ENCODE results near the gene COQ8A.

Gene COQ8A

GRCh38 chr1:227032396-227032795 lies 92.3 kb downstream of the COQ8A start:
- H3K36me3 ChIP-seq (ENCODE audit: insufficient read depth, low read length) = peaks cover 20% of the 10 kb centered on the region
- H3K27ac ChIP-seq (ENCODE audit: low read depth, low read length) = no peak overlapping the region
- no peaks in the 10 kb centered on the region for H3K4me1 ChIP-seq (ENCODE audit: control insufficient read depth, insufficient read depth, low read length, unreplicated experiment)
- H3K4me3 ChIP-seq (ENCODE audit: low read depth, low read length) = no peak overlapping the region
- no peaks in the 10 kb centered on the region for H3K79me2 ChIP-seq (ENCODE audit: control insufficient read depth, insufficient read depth, low read length, unreplicated experiment)
- no peak overlapping the region for H2AFZ ChIP-seq (ENCODE audit: low read length, unreplicated experiment)
- H3K27me3 ChIP-seq (ENCODE audit: insufficient read depth, low read length) = no peaks in the 10 kb centered on the region

DNA sequence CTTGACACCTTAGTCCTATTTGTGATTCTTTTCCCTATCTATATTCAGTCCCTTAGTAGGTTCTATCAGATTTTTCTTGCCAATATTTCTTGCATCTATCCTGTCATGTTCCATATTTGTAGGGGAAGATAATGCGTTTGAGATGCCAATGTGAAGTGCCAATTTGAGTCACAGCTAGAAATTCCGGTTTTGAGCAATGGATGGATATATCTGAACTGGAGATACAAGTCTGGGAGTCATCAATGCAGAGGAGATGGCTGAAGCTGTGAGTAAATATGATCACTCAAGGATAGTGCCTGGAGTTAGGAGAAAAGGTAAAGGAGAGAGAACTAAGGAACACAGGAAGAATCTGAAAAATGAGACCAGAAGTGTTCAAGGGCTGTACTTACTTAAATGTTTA lies 93.8 kb downstream of the COQ8A start:
- H2AFZ ChIP-seq (ENCODE audit: low read length, unreplicated experiment) = no peak overlapping the region
- H3K27ac ChIP-seq (ENCODE audit: low read depth, low read length) = no peak overlapping the region
- peaks cover 19% of the 10 kb centered on the region for H3K36me3 ChIP-seq (ENCODE audit: insufficient read depth, low read length)
- H3K4me1 ChIP-seq (ENCODE audit: control insufficient read depth, insufficient read depth, low read length, unreplicated experiment) = no peaks in the 10 kb centered on the region
- no peaks in the 10 kb centered on the region for H3K79me2 ChIP-seq (ENCODE audit: control insufficient read depth, insufficient read depth, low read length, unreplicated experiment)
- H3K27me3 ChIP-seq (ENCODE audit: insufficient read depth, low read length) = no peaks in the 10 kb centered on the region
- H3K4me3 ChIP-seq (ENCODE audit: low read depth, low read length) = no peak overlapping the region

DNA sequence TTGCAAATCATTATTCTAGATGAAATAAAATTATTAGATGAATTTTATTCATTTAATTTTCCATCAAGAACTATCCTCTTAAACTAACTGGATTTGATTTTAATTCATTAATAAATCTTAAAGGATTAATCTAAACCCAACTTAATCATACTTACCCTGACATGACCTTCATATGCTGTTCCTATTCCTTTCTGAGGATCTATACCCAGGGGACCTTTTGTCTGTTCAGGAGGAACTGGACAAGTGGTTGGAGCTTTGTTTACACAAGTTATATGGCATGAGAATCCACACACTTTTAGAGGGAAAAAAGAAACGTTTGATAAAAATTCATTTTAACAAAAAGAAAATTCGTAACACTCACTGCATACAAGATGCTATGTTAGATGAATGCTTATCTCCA lies 95.2 kb downstream of the COQ8A start:
- no peaks in the 10 kb centered on the region for H3K27me3 ChIP-seq (ENCODE audit: insufficient read depth, low read length)
- H3K4me1 ChIP-seq (ENCODE audit: control insufficient read depth, insufficient read depth, low read length, unreplicated experiment) = no peaks in the 10 kb centered on the region
- H3K27ac ChIP-seq (ENCODE audit: low read depth, low read length) = no peak overlapping the region
- H3K79me2 ChIP-seq (ENCODE audit: control insufficient read depth, insufficient read depth, low read length, unreplicated experiment) = no peaks in the 10 kb centered on the region
- no peak overlapping the region for H3K4me3 ChIP-seq (ENCODE audit: low read depth, low read length)
- H2AFZ ChIP-seq (ENCODE audit: low read length, unreplicated experiment) = no peak overlapping the region
- H3K36me3 ChIP-seq (ENCODE audit: insufficient read depth, low read length) = peaks cover 29% of the 10 kb centered on the region

GRCh38 chr1:227037121-227037520 lies 97.0 kb downstream of the COQ8A start:
- Histone ChIP-seq H2AFZ (ENCODE audit: low read length, unreplicated experiment) (no peak overlapping the region), H3K36me3 (ENCODE audit: insufficient read depth, low read length) (peaks cover 29% of the 10 kb centered on the region), H3K79me2 (ENCODE audit: control insufficient read depth, insufficient read depth, low read length, unreplicated experiment) (no peaks in the 10 kb centered on the region), H3K27ac (ENCODE audit: low read depth, low read length) (no peak overlapping the region), H3K4me3 (ENCODE audit: low read depth, low read length) (no peak overlapping the region), H3K27me3 (ENCODE audit: insufficient read depth, low read length) (no peaks in the 10 kb centered on the region), H3K4me1 (ENCODE audit: control insufficient read depth, insufficient read depth, low read length, unreplicated experiment) (no peaks in the 10 kb centered on the region)
